ENCODE data around the gene PHF14.
"Not testable (repeated sequence)": the region's sequence is repeated elsewhere in the genome, so short reads cannot be mapped to it uniquely, and the experiment has no call there.

DNA sequence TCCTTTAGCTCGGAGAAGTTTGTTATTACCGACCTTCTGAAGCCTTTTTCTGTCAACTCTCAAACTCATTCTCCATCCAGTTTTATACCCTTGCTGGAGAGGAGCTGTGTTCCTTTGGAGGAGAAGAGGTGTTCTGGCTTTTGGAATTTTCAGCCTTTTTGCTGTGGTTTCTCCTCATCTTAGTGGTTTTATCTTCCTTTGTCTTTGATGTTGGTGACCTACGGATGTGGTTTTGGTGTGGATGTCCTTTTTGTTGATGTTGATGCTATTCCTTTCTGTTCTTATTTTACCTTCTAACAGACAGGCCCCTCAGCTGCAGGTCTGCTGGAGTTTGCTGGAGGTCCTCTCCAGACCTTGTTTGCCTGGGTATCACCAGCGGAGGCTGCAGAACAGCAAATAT is 8.7 kb upstream of the PHF14 start:
- not testable (repeated sequence) for TF ChIP-seq EZH2 (IDR thresholded peaks at IDR 0.05; ENCODE audit: insufficient read depth, poor library complexity, severe bottlenecking); EZH2phosphoT487 (IDR thresholded peaks at IDR 0.05; ENCODE audit: insufficient read depth, low read depth)

Measured in GM23248 (cell line).